Activated CD8-positive, alpha-beta memory T cell treated with anti-CD3 and anti-CD28 coated beads, Interleukin-2, amount 10 ng/mL, durations not matched to agents 7 days and 5 days (primary cell): ENCODE results near the gene CAMSAP3. TPM values are rescaled to one million over a fixed set of nuclear protein-coding genes. Genes with fewer than 3 reads are reported as not detected.

ENCODE experiments used
- ATAC-seq: fragments of 150-1000 bp; cut with Tn5 transposase; one replicate; pipeline ENCODE4 v1.10.0; 2021; ENCODE audit warnings: moderate library complexity
- CTCF ChIA-PET: fragments of 350-600 bp; sonication (Branson Sonifier 250); formaldehyde crosslinking; loops from one replicate; lab custom pipeline; 2021; ENCODE audit warnings: antibody characterized with exemption; lab: Charles Lee
- DNase-seq: peaks from one replicate; pipeline ENCODE4 v3.0.0-alpha.2; 2020
- H3K27ac Mint-ChIP-seq: one replicate; pipeline ENCODE4 v1.8.0; 2021; ENCODE audit warnings: mild to moderate bottlenecking, mixed read lengths
- H3K27me3 Mint-ChIP-seq: one replicate; pipeline ENCODE4 v1.8.0; 2021; ENCODE audit warnings: mixed read lengths
- H3K36me3 Mint-ChIP-seq: one replicate; pipeline ENCODE4 v1.8.0; 2021; ENCODE audit warnings: mild to moderate bottlenecking, mixed read lengths
- H3K4me1 Mint-ChIP-seq: one replicate; pipeline ENCODE4 v1.8.0; 2021; ENCODE audit warnings: mixed read lengths
- H3K4me3 Mint-ChIP-seq: one replicate; pipeline ENCODE4 v1.8.0; 2021; ENCODE audit warnings: mild to moderate bottlenecking, moderate library complexity, mixed read lengths
- H3K9me3 Mint-ChIP-seq: one replicate; pipeline ENCODE4 v1.8.0; 2022; ENCODE audit warnings: low read depth, mixed read lengths
- microRNA-seq: library from miRNA; unstranded; fragments of <30 nt; microRNA quantifications from one replicate; pipeline ENCODE4 v1.2.0, GENCODE V29; 2022
- total RNA-seq, 2 experiments: library from RNA; stranded (reverse); gene quantifications; one replicate each; pipeline ENCODE4 v1.2.3, GENCODE V29; 2021

The CAMSAP3 gene
- total RNA-seq, 2 experiments from 2014 or later: 0.15 to 0.30 TPM

DNA sequence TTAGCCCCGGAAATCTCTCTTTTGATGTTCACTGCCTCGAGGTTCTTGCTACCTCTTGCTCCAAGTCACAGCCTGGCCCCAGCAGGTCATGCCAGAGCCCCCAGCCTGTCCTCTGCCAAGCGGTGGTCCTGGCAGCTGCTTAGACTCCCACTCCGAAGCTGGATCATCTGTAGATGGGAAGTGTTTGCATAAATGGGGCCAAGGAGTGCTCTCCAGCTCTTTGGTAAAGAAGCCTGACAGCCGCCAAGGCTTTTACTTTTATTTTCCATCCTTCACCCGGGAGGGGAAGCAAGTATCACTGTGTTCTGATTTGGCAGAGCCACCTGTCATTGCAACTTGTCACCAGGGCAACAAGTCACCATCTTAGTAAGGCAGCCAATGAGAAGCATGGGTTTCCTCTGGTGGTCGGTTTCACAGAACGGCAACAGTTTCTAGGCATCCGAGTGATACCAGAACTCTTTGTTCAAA is 62.6 kb downstream of the CAMSAP3 start:
- H3K36me3 Mint-ChIP-seq: no peaks in the 10 kb centered on the region

DNA sequence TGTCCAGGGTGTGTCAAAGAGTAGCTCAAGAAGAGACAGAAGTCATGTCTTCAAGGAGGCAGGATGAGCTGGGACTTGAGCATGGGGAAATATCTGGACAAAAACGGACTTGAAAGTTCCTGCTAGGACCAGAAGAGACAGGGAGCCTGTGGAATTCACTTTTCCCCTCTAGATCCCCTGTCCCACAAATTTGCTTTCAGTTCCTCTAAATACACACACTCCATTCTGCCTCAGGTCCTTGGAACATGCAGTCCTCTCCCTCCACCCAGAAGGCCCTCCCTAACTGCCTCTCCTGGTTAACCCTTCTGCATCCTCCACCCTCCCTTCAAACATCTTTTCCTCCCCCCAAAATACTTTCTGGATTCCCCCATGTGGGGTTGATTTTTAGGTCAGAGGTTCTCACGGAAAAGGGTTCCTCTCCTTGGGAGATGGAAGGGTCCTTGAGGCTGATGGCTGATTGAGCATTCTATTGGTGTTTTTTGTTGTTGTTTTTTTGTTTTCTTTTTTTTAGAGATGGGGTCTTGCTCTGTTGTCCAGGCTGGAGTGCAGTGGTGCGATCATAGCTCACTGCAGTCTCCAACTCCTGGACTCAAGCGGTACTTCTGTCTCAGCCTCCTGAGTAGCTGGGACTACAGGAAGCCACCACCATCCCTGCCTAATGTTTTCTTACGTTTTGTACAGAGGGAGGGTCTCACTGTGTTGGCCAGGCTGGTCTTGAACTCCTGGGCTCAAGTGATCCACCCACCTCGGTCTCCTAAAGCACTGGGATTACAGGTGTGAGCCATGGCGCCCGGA is 66.3 kb downstream of the CAMSAP3 start:
- no peak overlapping the region for H3K4me3 Mint-ChIP-seq
- H3K27me3 Mint-ChIP-seq: no peaks in the 10 kb centered on the region
- no peak for ATAC-seq
- no peaks in the 10 kb centered on the region for H3K36me3 Mint-ChIP-seq
- no peak for DNase-seq
- H3K27ac Mint-ChIP-seq: no peak overlapping the region
- peaks cover 18% of the 10 kb centered on the region for H3K4me1 Mint-ChIP-seq
- CTCF ChIA-PET: interaction anchor here (0.6 to 4.2 kb wide), 2 partner anchors 19 to 287 kb away, joined by 3 to 14 read pairs; partner anchors contain the start of gene TRAPPC5
- no peaks in the 10 kb centered on the region for H3K9me3 Mint-ChIP-seq

More for the DNA sequence above, 62.6 kb downstream of the CAMSAP3 start:
- H3K4me1 Mint-ChIP-seq: peaks cover 20% of the 10 kb centered on the region
- ATAC-seq (peak; percentile 93), DNase-seq (peak; percentile 74)
- H3K27ac Mint-ChIP-seq: peak overlapping the region; percentile 73
- CTCF ChIA-PET: interaction anchor here (1.1 to 4.8 kb wide), 3 partner anchors 19 to 28 kb away, joined by 3 to 33 read pairs (median 7); partner anchors contain the start of genes MCEMP1, PET100, TRAPPC5 and XAB2
- H3K27me3 Mint-ChIP-seq: no peaks in the 10 kb centered on the region
- peak overlapping the region; percentile 70 for H3K4me3 Mint-ChIP-seq
- no peaks in the 10 kb centered on the region for H3K9me3 Mint-ChIP-seq

DNA sequence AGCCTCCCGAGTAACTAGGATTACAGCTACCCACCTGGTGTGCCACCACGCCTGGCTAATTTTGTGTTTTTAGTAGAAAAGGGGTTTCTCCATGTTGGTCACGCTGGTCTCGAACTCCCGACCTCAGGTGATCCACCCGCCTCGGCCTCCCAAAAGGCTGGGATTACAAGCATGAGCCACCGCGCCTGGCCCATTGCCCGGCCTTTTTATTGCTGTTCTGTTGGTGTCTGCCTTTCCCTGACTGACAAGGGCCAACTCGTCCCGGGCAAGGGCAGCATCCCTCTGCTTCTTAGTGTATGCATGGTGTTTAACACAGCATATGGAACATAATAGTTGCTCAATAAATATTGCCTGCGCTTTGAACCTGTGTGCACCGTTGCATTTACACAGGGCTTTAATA is 67.0 kb downstream of the CAMSAP3 start:
- Mint-ChIP-seq H3K4me3 (no peak overlapping the region), H3K9me3 (no peaks in the 10 kb centered on the region), H3K4me1 (peaks cover 13% of the 10 kb centered on the region), H3K27ac (no peak overlapping the region), H3K36me3 (no peaks in the 10 kb centered on the region), H3K27me3 (no peaks in the 10 kb centered on the region)
- CTCF ChIA-PET: interaction anchor here (0.8 to 4.2 kb wide), 3 partner anchors 11 to 165 kb away, joined by 3 to 14 read pairs (median 10); partner anchors contain the start of gene TRAPPC5
- no peak for ATAC-seq
- DNase-seq: no peak

DNA sequence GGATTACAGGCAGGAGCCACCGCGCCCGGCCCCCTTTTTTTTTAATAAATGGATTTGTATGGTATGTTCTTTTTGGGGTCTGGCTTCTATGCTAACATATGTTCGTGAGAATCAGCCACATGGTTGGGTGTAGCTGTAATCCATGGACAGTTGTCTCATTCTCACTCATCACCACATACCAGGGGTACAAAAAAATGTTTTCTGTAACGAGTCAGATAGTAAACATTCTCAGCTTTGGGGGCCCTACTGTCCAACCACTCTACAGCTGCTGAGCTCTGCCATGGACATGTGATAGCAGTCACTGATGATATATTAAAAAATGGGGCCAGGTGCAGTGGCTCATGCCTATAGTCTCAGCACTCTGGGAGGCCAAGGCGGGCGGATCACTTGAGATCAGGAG is 68.0 kb downstream of the CAMSAP3 start:
- no peaks in the 10 kb centered on the region for H3K9me3 Mint-ChIP-seq
- H3K4me1 Mint-ChIP-seq: peaks cover 4% of the 10 kb centered on the region
- no peaks in the 10 kb centered on the region for H3K36me3 Mint-ChIP-seq

DNA sequence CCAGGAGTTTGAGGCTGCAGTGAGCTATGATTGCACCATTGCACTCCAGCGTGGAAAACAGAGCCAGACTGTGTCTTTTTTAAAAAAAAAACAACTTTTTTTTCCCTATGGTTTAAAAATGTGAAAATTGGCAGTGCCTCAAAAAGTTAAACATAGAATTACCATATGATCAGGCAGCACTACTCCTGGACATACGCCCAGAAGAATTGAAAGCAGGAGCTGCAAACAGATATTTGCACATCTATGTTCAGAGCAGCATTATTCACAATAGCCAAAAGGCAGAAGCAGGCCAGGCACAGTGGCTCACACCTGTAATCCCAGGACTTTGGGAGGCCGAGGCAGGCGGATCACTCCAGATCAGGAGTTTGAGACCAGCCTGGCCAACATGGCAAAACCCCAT is 69.4 kb downstream of the CAMSAP3 start:
- Mint-ChIP-seq H3K4me3 (no peak overlapping the region), H3K27ac (no peak overlapping the region), H3K27me3 (peaks cover 7% of the 10 kb centered on the region), H3K4me1 (peaks cover 7% of the 10 kb centered on the region), H3K36me3 (no peaks in the 10 kb centered on the region), H3K9me3 (no peaks in the 10 kb centered on the region)
- no peak for ATAC-seq
- CTCF ChIA-PET: interaction anchor here (4.2 kb wide), 1 partner anchor 16 kb away, joined by 14 read pairs; the partner anchor contains the start of gene TRAPPC5
- DNase-seq: no peak

More for the DNA sequence above, 68.0 kb downstream of the CAMSAP3 start:
- Mint-ChIP-seq H3K27ac (no peak overlapping the region), H3K27me3 (no peaks in the 10 kb centered on the region), H3K4me3 (no peak overlapping the region)
- ATAC-seq (no peak), DNase-seq (no peak)
- CTCF ChIA-PET: interaction anchor here (1.2 to 4.2 kb wide), 3 partner anchors 12 to 96 kb away, joined by 3 to 14 read pairs (median 10); partner anchors contain the start of gene TRAPPC5

Small RNA genes lying within 50 kb of the gene (microRNA-seq; reads per million reads assigned to microRNA genes)
- gene MIR6792: not detected

Other genes with a start within 250 kb of the CAMSAP3 start
- gene ARHGEF18, start 246.9 kb upstream of the CAMSAP3 start, total RNA-seq: 10 to 100 TPM; 43.6 to 56.4 TPM
- 1 to 10 TPM in 1 of 2 experiments, under 1 TPM in 1; 0.58 to 1.9 TPM for gene PEX11G, start 106.8 kb upstream of the CAMSAP3 start, total RNA-seq
- 10 to 100 TPM in 1 of 2 experiments, 1 to 10 TPM in 1; 8.9 to 11.3 TPM for gene ZNF358, start 79.8 kb upstream of the CAMSAP3 start, total RNA-seq
- gene MCOLN1, start 73.2 kb upstream of the CAMSAP3 start, total RNA-seq: 10 to 100 TPM; 15.8 to 20.7 TPM
- gene PNPLA6, start 60.1 kb upstream of the CAMSAP3 start, total RNA-seq: 100 to 1,000 TPM; 160 to 184 TPM
- 10 to 100 TPM; 43.7 to 51.5 TPM for gene XAB2, start 33.7 kb downstream of the CAMSAP3 start, total RNA-seq
- gene PET100, start 33.9 kb downstream of the CAMSAP3 start, total RNA-seq: 100 to 1,000 TPM; 132 to 163 TPM
- gene PCP2, start 37.9 kb downstream of the CAMSAP3 start, total RNA-seq: under 1 TPM; 0.56 to 0.99 TPM
- gene STXBP2, start 41.2 kb downstream of the CAMSAP3 start, total RNA-seq: 100 to 1,000 TPM; 132 to 158 TPM
- gene RETN, start 73.2 kb downstream of the CAMSAP3 start, total RNA-seq: not detected
- not detected for gene MCEMP1, start 81.2 kb downstream of the CAMSAP3 start, total RNA-seq
- gene TRAPPC5, start 85.0 kb downstream of the CAMSAP3 start, total RNA-seq: 10 to 100 TPM; 80.1 to 91.0 TPM
- under 1 TPM in 1 of 2 experiments, not detected in 1; 0.23 TPM for gene FCER2, start 106.3 kb downstream of the CAMSAP3 start, total RNA-seq
- gene CLEC4G, start 136.2 kb downstream of the CAMSAP3 start, total RNA-seq: not detected
- gene CD209, start 151.7 kb downstream of the CAMSAP3 start, total RNA-seq: not detected
- not detected for gene CLEC4M, start 167.4 kb downstream of the CAMSAP3 start, total RNA-seq
- gene EVI5L, start 234.4 kb downstream of the CAMSAP3 start, total RNA-seq: 1 to 10 TPM; 6.0 to 6.1 TPM